ENCODE measurements around the gene SGSM2. TPM values are rescaled to one million over a fixed set of nuclear protein-coding genes. Genes with fewer than 3 reads are reported as not detected.

The SGSM2 gene, protein sequence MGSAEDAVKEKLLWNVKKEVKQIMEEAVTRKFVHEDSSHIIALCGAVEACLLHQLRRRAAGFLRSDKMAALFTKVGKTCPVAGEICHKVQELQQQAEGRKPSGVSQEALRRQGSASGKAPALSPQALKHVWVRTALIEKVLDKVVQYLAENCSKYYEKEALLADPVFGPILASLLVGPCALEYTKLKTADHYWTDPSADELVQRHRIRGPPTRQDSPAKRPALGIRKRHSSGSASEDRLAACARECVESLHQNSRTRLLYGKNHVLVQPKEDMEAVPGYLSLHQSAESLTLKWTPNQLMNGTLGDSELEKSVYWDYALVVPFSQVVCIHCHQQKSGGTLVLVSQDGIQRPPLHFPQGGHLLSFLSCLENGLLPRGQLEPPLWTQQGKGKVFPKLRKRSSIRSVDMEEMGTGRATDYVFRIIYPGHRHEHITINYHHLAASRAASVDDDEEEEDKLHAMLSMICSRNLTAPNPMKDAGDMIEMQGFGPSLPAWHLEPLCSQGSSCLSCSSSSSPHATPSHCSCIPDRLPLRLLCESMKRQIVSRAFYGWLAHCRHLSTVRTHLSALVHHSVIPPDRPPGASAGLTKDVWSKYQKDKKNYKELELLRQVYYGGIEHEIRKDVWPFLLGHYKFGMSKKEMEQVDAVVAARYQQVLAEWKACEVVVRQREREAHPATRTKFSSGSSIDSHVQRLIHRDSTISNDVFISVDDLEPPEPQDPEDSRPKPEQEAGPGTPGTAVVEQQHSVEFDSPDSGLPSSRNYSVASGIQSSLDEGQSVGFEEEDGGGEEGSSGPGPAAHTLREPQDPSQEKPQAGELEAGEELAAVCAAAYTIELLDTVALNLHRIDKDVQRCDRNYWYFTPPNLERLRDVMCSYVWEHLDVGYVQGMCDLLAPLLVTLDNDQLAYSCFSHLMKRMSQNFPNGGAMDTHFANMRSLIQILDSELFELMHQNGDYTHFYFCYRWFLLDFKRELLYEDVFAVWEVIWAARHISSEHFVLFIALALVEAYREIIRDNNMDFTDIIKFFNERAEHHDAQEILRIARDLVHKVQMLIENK
- total RNA-seq = 10 to 100 TPM; 31.5 to 93.3 (median 63.7) TPM

DNA sequence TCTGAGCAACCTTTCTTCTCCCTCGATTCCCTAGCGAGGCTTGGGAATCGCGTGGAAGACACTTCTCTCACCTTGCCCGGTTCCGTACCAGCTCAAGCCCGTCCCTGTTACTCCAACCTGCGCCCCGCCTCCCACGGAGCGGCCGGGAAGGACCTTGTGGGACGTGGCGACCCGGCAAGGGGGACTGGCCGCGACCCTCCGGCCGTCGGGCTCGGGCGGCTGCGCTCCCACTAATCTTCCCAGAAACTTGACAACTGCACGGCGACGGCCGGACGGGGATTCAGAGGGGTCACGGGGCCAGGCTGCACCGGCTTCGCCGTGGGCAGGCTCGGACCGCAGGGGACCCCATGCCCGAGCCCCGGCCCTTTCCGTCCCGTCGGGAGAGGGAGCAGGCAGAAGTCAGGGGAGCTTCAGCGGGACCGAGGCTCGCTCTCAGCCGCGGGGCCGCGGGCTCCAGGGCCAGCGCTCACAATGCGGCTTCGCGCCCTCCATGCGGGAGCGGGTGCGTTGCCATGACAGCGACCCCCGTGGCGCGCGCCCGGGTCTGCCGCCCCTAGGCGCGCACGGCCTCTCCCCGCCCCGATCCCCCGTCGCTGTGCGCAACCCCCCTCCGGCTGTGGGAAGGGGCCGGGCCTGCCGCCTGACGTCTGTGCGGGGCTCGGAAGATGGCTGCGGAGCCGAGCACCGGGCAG lies at the start of gene SGSM2:
Gene SGSM2, plus strand, starts transcription at position 650 of the 692 bp plus-strand sequence. CDS start 188 bp downstream, outside the sequence.
- Histone ChIP-seq H3K27me3 (no peaks in the 10 kb centered on the region), H3K36me3 (peaks cover under 1 to 42% (median 8%) of the 10 kb centered on the region in 3 donors), H3K9me3 (no peaks in the 10 kb centered on the region), H3K4me3 (peak within 1 kb of the TSS; percentile 55 to 91 (median 68)), H3K27ac (peak within 1 kb of the TSS; percentile 64 to 93 (median 86)), H3K4me1 (peaks cover 0 to 32% (median 12%) of the 10 kb centered on the region in 4 donors)
- TF ChIP-seq POLR2A (IDR thresholded peaks at IDR 0.05) (no peak), EP300 (IDR thresholded peaks at IDR 0.05) (no peak)
- TF ChIP-seq, protein P1, sequence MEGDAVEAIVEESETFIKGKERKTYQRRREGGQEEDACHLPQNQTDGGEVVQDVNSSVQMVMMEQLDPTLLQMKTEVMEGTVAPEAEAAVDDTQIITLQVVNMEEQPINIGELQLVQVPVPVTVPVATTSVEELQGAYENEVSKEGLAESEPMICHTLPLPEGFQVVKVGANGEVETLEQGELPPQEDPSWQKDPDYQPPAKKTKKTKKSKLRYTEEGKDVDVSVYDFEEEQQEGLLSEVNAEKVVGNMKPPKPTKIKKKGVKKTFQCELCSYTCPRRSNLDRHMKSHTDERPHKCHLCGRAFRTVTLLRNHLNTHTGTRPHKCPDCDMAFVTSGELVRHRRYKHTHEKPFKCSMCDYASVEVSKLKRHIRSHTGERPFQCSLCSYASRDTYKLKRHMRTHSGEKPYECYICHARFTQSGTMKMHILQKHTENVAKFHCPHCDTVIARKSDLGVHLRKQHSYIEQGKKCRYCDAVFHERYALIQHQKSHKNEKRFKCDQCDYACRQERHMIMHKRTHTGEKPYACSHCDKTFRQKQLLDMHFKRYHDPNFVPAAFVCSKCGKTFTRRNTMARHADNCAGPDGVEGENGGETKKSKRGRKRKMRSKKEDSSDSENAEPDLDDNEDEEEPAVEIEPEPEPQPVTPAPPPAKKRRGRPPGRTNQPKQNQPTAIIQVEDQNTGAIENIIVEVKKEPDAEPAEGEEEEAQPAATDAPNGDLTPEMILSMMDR (IDR thresholded peaks at IDR 0.05) = no peak
- peak in 1 of 2 donors; percentile 25 for DNase-seq (ENCODE audit: low spot score in 2 of 2)
- WGBS, 2 donors = 1% methylated on average over 21 to 34 of the region's 77 CpGs

DNA sequence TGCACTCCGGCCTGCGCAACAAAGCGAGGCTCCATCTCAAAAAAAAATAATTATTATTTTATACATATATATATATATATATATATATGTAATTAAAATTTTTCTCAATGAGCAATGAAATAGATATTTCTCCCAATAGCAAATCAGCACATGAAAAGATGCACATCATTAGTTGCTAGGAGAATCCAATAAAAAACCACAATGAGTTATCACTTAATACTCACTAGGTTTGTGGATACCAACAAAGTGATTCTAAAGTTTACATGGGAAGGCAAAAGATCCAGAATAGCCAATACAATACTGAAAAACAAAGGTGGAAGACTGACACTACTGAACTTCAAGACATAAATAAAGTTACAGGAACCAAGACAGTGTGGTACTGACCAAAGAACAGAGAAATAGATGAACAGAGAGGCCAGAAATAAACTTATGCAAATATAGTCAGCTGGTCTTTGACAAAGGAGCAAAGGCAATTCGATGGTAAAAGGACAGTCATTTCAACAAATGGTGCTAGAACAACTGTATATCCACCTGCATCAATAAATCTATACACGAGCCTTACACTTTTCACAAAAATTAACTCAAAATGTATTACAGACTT lies 47.3 kb upstream of the SGSM2 start:
- H3K9me3 ChIP-seq = no peaks in the 10 kb centered on the region
- no peaks in the 10 kb centered on the region for H3K27me3 ChIP-seq
- TF ChIP-seq EP300 (IDR thresholded peaks at IDR 0.05) = no peak
- TF ChIP-seq, protein P1 (IDR thresholded peaks at IDR 0.05) = no peak
- TF ChIP-seq POLR2A (IDR thresholded peaks at IDR 0.05) = no peak
- peaks cover 3 to 87% (median 7%) of the 10 kb centered on the region in 3 donors for H3K36me3 ChIP-seq
- no peak overlapping the region for H3K4me3 ChIP-seq
- H3K27ac ChIP-seq = no peak overlapping the region
- no peaks in the 10 kb centered on the region for H3K4me1 ChIP-seq
- WGBS, 2 donors = 93 to 94% methylated on average over 5 of the region's 5 CpGs
- DNase-seq (ENCODE audit: low spot score in 2 of 2) = no peak

DNA sequence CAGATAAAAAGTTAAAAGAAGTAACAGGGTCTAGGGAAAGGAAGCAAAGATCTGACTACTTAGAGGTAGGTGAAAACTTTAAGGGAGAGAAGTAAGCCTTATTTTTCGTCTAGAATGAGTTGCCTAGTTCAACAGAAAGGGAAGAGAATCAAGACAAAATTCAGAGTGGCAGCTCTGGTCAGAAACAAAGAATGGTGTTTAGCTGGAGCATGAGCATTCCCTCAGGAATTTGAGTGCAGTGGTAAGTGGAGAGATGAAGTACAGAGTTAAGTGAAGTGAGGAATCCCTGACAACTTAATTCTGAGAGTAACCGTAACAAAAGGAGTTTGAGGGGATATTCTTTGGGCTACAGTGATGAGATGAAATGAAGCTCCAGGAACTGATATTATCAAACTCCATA lies 45.2 kb upstream of the SGSM2 start:
- TF ChIP-seq, protein P1 (IDR thresholded peaks at IDR 0.05) = no peak
- TF ChIP-seq EP300 (IDR thresholded peaks at IDR 0.05) (no peak), POLR2A (IDR thresholded peaks at IDR 0.05) (no peak)
- H3K36me3 ChIP-seq = peaks cover 3 to 99% (median 14%) of the 10 kb centered on the region in 3 donors
- H3K4me3 ChIP-seq = no peak overlapping the region
- no peak overlapping the region for H3K27ac ChIP-seq
- no peaks in the 10 kb centered on the region for H3K9me3 ChIP-seq
- DNase-seq (ENCODE audit: low spot score in 2 of 2) = no peak
- H3K4me1 ChIP-seq = peaks cover 0 to 4% (median 0%) of the 10 kb centered on the region in 4 donors
- WGBS, 2 donors = 80 to 83% methylated on average over 2 of the region's 2 CpGs
- H3K27me3 ChIP-seq = no peaks in the 10 kb centered on the region

DNA sequence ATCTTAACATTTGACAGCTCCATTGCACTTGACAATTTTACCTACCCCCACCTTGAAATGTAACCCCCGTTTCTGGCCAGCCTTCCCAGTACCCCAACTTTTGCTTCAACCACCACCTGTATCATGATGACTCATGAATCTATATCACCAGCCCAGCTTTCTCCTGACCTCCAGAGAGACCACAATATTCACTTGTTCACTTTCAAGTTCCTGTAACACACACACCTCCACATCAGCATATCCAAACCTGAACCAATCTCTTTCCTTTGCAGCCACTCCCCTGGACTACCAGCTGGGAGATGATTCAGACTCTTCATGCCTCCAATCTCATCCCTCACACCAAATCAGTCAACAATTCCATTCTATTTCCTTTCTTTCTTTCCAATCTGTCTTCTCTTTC lies 41.7 kb upstream of the SGSM2 start:
- no peak for TF ChIP-seq POLR2A (IDR thresholded peaks at IDR 0.05)
- TF ChIP-seq, protein P1 (IDR thresholded peaks at IDR 0.05) = no peak
- 90 to 91% methylated on average over 1 of the region's 1 CpG for WGBS, 2 donors
- H3K36me3 ChIP-seq = peaks cover 3 to 92% (median 7%) of the 10 kb centered on the region in 3 donors

More for the DNA sequence above, 41.7 kb upstream of the SGSM2 start:
- peaks cover 0 to 6% (median 0%) of the 10 kb centered on the region in 4 donors for H3K4me1 ChIP-seq
- H3K27ac ChIP-seq = no peak overlapping the region
- no peak for DNase-seq (ENCODE audit: low spot score in 2 of 2)
- no peaks in the 10 kb centered on the region for H3K27me3 ChIP-seq
- no peak overlapping the region for H3K4me3 ChIP-seq
- H3K9me3 ChIP-seq = no peaks in the 10 kb centered on the region

Data from tibial nerve (tissue), 4 donors.